CD4-positive, alpha-beta T cell treated with Interferon gamma for 1 hour (primary cell): ENCODE data around the gene MB.

Experiments
- DNase-seq: peaks from one replicate; pipeline ENCODE4 v3.0.0-alpha.2; 2020

Gene MB

GRCh38 chr22:35569916-35570315 lies 47.2 kb downstream of the MB start:
- DNase-seq: no peak

- no peak for DNase-seq
Observed at GRCh38 chr22:35568751-35569739, 48.1 kb downstream of the MB start.

DNA sequence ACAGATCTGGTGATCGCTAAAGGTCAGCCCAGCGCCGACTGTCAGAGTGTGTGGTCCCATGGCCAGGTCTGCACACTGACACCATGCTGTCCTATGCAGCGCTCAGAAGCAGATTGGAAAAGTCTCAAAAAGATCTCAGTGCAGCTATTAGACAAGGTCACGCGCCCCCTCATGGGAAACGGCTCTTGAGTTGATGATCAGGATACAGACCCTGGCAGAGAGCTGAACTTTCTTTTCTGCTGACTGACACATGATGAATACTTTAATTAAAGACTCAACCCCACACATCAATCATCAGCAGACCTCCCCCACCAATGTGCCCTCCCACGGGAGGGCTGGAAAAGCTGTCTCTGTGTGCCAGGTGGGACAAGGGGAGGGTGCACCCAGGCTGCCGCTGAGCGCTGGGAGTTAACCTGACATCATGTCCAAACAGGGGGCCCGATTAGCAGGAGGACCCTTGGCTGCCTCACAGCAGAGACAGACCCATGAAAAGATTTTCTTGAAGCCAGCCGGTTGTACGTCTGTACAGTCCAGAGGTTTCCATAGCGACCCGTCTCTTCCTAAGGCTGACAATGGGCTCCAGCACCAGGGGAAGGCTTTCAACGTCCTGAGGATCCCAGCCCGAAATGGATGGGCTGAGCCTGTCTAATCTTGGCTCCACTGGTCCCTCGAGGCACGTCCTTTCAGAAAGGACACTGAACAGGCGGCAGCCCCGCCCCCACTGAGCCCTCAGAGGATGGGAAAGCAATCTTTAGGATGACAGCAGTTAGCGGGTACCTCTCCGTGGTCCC lies 49.6 kb downstream of the MB start:
- no peak for DNase-seq

DNA sequence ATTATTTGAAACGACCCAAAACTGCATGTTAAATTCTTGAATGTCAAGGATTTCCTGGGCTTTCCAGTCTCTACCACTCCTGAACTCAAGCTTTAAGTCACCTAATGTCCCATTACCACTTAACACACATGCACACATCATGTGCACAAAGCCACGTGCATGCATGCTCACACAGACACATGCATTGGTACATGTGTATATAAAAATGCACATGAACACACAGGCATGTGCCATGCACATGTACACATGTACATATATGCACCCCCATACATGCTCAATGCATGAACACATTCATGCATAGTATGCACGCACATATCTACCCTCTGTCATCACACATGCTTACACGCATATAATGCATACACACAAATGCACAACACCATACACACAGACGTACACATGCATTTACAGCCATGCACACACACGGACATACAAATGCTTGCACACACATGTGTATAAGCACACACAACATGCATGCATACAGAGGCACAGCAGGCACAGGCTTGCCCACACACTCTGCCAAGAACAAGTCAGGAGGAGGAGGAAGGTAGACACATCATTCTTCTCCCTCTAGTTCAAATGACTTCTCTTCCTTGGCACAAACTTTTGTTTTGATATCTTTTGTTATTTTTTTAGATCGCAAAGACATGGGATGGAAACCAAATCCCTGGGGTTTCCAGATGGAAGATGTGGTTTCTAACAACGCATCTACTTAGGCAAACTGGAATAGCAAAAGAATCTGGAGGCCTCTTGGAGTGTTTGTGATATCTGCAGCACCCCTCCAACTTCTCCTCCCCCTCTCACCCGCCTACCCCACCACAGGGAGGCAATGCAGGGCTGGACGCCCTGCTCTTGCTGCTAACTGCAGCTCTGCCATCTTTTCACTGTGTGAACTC lies 51.9 kb downstream of the MB start:
- no peak for DNase-seq

DNA sequence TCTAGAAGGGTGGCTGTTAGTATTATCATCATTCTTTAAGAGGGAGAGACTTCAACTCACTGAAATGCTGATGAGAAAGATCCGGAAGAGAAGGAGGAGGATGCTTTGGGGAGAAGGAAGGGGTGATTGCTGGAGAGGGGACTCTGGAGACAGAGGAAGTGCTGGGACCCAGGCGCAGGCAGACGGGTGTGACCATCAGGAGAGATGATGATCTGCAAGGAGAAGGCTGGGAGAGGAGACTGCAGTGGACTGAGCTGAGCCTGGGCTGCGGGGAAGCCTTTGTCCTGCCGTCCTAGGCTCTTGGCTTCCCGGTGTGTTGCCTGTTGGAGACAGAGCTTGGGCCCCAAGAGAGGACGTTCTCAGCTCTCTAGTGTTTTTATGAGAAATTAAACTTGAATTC lies 53.9 kb downstream of the MB start:
- DNase-seq: no peak

GRCh38 chr22:35561796-35562526 lies 55.2 kb downstream of the MB start:
- no peak for DNase-seq

DNA sequence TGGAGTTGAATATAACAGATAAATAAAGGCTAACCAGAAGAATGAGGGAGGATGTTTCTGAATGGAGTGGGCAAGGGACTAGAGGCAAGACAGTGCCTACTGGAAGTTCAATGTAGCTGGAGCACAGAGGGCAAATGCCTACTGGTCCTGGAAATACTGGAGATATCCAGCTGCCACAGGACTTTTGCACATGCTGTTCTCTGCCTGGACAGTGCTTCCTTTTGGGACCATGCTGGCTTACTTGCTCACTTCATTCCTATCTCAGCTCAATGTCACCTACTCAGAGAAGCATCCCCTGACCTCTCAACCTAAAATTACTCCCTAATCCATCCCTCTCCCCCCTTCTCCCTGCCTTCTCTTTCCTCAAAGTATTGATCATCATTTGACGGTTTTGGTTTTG lies 56.3 kb downstream of the MB start:
- no peak for DNase-seq

DNA sequence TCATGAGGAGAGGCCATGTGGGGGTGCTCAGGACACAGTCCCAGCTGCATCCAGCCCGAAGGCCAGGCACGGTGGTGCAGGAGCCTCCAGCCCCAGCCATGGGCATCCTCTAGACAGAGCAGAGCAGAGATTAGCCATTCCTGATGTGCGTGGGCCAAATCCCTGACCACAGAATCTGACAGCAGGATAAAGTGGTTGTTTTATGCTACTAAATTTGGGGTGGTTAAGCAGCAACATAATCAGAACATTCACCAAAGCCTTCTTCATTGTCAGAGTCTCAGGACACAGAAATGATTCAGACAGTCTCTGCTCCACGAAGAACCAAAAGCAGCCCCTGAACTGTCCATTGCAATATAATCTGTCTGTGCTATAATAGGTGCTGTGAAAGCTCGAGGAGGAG lies 56.8 kb downstream of the MB start:
- DNase-seq: no peak

DNA sequence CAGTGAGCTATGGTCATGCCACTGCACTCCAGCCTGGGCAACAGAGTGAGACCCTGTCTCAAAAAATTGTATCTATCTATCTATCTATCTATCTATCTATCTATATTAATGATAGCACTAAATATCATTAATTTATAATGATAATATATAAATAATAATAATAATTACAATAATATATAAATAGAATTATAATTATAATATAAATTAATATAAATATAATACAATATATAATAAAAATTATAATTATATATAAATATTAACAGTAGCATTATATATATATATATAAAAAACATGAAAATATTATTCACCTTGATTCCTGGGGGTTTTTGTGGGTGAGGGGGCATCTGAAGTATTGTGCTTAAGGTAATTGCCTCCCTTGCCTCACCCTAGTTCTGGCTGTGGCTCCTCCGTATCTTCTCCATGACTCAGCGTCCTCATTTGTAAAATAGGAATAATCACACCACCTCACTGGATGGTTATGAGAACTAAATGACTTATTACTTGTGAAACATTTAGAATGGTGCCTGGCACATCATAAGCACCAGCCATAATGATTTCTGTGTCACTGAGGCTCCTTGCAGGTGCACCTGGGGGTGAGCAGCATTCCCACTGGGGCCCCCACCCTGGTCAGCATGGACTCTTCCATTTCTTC lies 57.6 kb downstream of the MB start:
- no peak for DNase-seq

DNA sequence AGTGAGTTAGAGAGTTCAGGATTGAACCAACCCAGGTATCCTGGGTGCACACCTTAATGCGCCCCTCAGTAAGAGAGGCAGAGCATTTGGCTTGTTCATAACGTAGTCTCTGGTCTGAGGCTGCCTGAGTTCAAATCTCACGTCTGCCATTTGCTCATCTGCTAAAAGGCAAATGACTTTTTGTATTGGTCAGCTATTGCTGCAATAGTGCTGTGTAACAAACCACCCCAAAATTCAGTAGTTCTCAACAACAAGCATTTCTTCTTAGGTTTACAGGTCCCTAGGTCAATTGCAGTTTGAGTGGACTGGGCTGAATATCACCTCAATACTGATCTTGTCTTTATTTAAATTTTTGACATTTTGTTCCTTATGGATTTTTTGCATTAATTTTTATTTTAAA lies 58.4 kb downstream of the MB start:
- no peak for DNase-seq

GRCh38 chr22:35558031-35558430 lies 59.1 kb downstream of the MB start:
- DNase-seq: no peak
